Measurements from ENCODE around the gene CARMIL3. TPM values are rescaled to one million over a fixed set of nuclear protein-coding genes. Genes with fewer than 3 reads are reported as not detected.
"Not testable (repeated sequence)": the region's sequence is repeated elsewhere in the genome, so short reads cannot be mapped to it uniquely, and the experiment has no call there.

Gene CARMIL3
- total RNA-seq, 1 donor from 2014 or later = 0.11 TPM

DNA sequence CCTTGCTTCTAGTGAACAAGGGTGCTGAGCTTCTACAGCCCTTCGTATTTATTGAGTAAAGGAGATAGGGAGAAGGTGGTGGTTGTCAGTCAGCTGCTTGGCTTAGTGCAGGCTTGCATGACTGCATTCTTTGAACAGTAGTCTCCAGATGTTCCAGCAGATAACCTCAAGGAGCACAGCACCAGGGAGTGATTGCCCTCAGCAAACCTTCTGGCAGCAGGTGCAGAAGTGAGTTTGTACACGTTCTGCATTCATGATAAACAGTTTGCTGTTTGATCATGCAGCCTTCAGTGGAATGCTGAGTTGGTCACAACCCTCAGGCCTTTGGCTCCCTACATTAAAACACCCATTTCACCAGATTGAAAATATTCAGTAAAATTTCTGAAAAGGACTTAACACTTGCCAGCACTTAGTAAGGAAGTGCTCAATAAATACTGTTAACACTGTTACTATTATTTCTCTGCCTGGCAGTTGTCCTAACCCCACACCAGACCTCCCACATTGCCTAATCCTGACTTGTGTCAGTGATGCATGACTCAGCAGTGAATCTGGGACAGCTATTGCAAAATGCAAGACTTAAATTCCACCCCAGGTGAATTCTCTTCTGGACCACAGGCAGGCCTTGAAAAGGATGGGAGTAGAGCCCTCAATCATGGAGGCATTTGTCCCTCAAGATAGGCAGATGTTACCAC lies 18.9 kb upstream of the CARMIL3 start:
- no peaks in the 10 kb centered on the region for H3K27me3 ChIP-seq (ENCODE audit: low read depth)
- TF ChIP-seq, protein P1, sequence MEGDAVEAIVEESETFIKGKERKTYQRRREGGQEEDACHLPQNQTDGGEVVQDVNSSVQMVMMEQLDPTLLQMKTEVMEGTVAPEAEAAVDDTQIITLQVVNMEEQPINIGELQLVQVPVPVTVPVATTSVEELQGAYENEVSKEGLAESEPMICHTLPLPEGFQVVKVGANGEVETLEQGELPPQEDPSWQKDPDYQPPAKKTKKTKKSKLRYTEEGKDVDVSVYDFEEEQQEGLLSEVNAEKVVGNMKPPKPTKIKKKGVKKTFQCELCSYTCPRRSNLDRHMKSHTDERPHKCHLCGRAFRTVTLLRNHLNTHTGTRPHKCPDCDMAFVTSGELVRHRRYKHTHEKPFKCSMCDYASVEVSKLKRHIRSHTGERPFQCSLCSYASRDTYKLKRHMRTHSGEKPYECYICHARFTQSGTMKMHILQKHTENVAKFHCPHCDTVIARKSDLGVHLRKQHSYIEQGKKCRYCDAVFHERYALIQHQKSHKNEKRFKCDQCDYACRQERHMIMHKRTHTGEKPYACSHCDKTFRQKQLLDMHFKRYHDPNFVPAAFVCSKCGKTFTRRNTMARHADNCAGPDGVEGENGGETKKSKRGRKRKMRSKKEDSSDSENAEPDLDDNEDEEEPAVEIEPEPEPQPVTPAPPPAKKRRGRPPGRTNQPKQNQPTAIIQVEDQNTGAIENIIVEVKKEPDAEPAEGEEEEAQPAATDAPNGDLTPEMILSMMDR (IDR thresholded peaks at IDR 0.05; ENCODE audit: borderline replicate concordance) = no peak
- H3K4me3 ChIP-seq = no peak overlapping the region
- H3K36me3 ChIP-seq = no peaks in the 10 kb centered on the region
- intact Hi-C loops (cut with micrococcal nuclease) = no loop called here
- DNase-seq = no peak
- peaks cover 18% of the 10 kb centered on the region for H3K4me1 ChIP-seq
- peaks cover 19% of the 10 kb centered on the region for H3K9me3 ChIP-seq (replicated peaks)
- H3K27ac ChIP-seq (replicated peaks) = no peak overlapping the region

DNA sequence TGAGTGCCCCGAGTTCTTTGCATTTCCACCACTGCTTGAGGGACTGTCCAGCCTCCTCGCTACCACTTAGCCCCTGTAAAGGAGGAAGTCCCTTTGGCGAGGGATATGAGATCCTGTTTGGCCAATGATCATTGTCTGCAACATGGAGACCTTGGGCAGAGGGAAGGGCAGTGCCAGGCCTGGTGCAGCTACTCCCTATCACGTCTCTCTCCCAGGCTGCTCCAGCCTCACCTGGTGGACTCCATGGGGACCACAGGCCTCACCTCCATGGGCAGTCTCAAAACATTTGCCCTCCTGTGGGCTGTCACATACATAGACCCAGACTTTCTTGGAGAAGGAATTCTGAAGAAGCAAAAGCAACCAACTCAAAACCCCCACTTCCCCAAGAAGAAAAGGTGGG lies 16.0 kb upstream of the CARMIL3 start:
- intact Hi-C loops (cut with micrococcal nuclease); H3K36me3 ChIP-seq; DNase-seq; H3K27me3 ChIP-seq (ENCODE audit: low read depth): not testable (repeated sequence)
- H3K27ac ChIP-seq (replicated peaks) = peak overlapping the region; percentile 98
- H3K4me3 ChIP-seq = peak overlapping the region; percentile 82
- peaks cover 19% of the 10 kb centered on the region for H3K9me3 ChIP-seq (replicated peaks)
- H3K4me1 ChIP-seq = peaks cover 18% of the 10 kb centered on the region

DNA sequence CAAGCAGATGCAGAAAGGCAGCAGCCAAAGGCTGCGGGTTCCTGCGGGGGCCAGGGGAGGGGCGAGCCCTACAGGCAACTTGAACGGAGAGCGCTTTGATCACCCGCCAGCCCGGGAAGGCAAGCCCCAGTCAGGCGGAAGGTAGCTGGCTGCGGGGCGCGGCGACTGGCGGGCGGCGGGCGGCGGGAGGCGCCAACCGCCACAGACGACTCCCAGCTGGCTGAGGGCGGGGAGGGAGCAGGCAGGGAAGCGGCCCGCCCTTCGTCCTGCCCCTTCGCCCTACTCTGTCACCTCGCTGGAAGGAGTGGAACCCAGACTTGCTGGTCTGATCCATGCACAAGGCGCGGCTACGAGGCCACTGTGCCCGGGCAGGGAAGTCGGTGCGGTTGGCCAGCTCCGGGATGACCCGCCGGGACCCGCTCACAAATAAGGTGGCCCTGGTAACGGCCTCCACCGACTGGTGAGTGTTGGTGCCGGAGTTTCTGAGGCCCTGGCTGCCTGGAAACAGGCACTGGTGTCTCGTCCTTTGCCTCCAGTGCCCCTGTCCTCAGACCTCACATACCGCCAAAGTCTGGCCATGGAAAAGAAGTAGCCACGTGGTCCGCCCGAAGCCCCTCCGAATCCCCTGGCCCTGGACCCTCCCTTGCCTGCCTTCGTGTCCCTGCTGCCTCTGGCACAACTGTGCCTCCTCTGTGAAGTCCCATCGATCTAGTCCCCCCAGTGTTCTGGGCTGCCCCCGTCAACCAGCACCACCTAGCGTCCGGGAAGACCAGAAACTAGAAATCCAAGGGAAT lies 15.4 kb upstream of the CARMIL3 start:
- Histone ChIP-seq H3K9me3 (replicated peaks) (peaks cover 16% of the 10 kb centered on the region), H3K4me3 (peak overlapping the region; percentile 82), H3K27me3 (ENCODE audit: low read depth) (no peaks in the 10 kb centered on the region), H3K27ac (replicated peaks) (peak overlapping the region; percentile 98), H3K36me3 (no peaks in the 10 kb centered on the region), H3K4me1 (peaks cover 18% of the 10 kb centered on the region)
- DNase-seq = peak; percentile 89
- intact Hi-C loops (cut with micrococcal nuclease) = no loop called here
- TF ChIP-seq, protein P1 (IDR thresholded peaks at IDR 0.05; ENCODE audit: borderline replicate concordance) = peak; percentile 80

DNA sequence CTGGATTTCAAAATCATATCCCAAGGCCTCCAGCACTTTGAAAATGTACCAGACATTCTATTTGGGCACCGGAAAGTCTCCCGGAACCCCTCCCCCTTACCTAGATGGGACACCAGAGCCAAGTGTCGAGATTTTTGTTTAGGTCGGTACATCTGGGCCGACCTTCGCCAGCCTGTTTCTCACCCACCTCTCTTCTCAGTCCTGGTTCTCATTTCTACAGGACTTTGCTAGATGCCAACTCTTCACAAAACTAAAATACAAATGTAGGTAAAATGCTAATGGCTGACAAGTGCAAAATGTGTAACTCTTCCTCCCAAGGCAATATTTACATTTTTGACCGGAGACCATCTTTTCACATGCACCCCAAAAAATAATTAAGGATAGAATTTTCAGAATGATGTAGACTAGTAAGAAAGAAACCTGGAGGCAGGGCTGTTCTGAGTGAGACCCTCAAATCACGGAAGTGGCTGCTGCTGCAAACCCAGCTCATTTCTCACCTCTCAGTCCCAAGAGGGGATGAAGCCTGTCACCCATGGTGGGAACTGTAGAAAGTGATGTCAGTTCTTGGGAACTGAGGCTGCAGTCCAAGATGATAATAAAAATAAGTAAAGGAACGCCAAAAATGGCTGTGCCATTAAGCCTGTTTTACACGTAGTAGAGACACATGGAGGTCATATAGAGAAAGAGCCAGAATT lies 14.7 kb upstream of the CARMIL3 start:
- H3K9me3 ChIP-seq (replicated peaks); intact Hi-C loops (cut with micrococcal nuclease); DNase-seq; H3K36me3 ChIP-seq; H3K27me3 ChIP-seq (ENCODE audit: low read depth): not testable (repeated sequence)
- H3K4me1 ChIP-seq = peaks cover 18% of the 10 kb centered on the region
- peak overlapping the region; percentile 98 for H3K27ac ChIP-seq (replicated peaks)
- peak overlapping the region; percentile 82 for H3K4me3 ChIP-seq

DNA sequence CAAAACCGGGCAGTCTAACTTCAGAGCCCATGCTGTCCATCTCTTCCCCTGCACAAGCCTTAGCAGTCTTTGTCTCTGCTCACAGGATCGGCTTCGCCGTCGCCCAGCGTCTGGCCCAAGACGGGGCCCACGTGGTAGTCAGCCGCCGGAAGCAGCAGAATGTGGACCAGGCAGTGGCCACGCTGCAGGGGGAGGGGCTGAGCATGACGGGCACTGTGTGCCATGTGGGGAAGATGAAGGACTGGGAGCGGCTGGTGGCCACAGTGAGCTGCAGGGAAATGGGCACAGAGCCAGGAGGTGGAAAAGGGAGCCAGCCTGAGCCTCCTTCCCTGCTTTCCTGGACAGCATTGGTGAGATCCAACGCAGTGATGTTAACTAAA lies 14.2 kb upstream of the CARMIL3 start:
- Histone ChIP-seq H3K4me3 (no peak overlapping the region), H3K27me3 (ENCODE audit: low read depth) (no peaks in the 10 kb centered on the region), H3K36me3 (no peaks in the 10 kb centered on the region), H3K27ac (replicated peaks) (no peak overlapping the region), H3K9me3 (replicated peaks) (peaks cover 4% of the 10 kb centered on the region), H3K4me1 (peaks cover 18% of the 10 kb centered on the region)
- no peak for DNase-seq
- intact Hi-C loops (cut with micrococcal nuclease) = no loop called here
- TF ChIP-seq, protein P1 (IDR thresholded peaks at IDR 0.05; ENCODE audit: borderline replicate concordance) = no peak

DNA sequence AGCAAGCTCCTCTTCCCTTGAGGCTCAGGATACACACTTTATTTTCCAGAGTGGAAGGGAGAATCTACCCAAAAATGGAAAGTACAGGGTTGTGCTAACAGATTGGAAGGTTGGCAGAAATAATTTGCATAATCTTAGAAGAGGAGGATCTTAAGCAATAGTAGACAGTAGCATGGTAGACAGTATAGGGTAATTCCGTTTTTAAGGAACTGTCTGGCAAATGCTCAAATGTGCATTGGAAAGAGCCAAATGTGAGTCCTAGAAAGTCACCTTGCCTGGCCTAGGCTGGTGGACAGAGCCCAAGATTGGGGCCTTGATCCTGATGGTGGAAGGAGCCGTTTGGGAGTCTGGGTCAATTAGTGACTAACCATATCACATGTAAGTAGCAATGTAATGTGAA lies 13.1 kb upstream of the CARMIL3 start:
- DNase-seq = no peak
- TF ChIP-seq, protein P1 (IDR thresholded peaks at IDR 0.05; ENCODE audit: borderline replicate concordance) = no peak
- intact Hi-C loops (cut with micrococcal nuclease) = no loop called here
- no peak overlapping the region for H3K27ac ChIP-seq (replicated peaks)
- peaks cover 18% of the 10 kb centered on the region for H3K4me1 ChIP-seq
- no peaks in the 10 kb centered on the region for H3K9me3 ChIP-seq (replicated peaks)
- no peaks in the 10 kb centered on the region for H3K27me3 ChIP-seq (ENCODE audit: low read depth)
- no peaks in the 10 kb centered on the region for H3K36me3 ChIP-seq
- no peak overlapping the region for H3K4me3 ChIP-seq

All from left ventricle myocardium inferior (tissue), 1 donor.